ENCODE results near the gene AUTS2. TPM values are rescaled to one million over a fixed set of nuclear protein-coding genes. Genes with fewer than 3 reads are reported as not detected.

The AUTS2 gene
- total and polyA plus RNA-seq, 4 donors, result 4.9 to 24.4 (median 7.0) TPM

DNA sequence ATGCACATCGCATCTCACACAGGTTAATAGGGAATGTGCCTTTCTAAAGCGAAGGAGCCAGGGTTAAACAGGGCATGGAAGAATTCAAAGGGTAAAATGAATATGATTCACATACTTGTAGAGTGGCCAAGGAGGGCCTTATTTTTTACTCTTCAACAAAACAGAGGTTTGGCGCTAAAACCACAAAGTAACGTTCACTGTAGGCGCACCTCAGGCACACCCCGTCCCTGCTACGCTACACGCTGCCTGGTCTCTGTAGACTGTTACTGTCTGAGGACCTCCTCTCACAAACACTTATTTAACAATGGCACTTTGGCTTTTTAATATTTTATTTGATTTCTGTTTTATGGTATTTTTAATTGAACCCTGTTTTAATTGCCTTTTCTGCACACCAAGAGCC lies 1071.6 kb downstream of the AUTS2 start:
- 95% methylated on average over 8 of the region's 8 CpGs for WGBS
- no peak overlapping the region for H3K4me3 ChIP-seq (ENCODE audit: low read depth in 1 of 3, low read length in 3 of 3)
- TF ChIP-seq EGR1 (IDR thresholded peaks at IDR 0.05; ENCODE audit: low read depth in 2 of 2) (no peak), SP1 (IDR thresholded peaks at IDR 0.05) (no peak), GABPA (IDR thresholded peaks at IDR 0.05 in 1 of 2, conservative IDR thresholded peaks at IDR 0.05 in 1 of 2) (no peak), YY1 (IDR thresholded peaks at IDR 0.05) (no peak), HNF4A (conservative IDR thresholded peaks at IDR 0.05) (no peak)
- TF ChIP-seq, protein P1, sequence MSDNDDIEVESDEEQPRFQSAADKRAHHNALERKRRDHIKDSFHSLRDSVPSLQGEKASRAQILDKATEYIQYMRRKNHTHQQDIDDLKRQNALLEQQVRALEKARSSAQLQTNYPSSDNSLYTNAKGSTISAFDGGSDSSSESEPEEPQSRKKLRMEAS (IDR thresholded peaks at IDR 0.05), result no peak
- TF ChIP-seq, protein P2, sequence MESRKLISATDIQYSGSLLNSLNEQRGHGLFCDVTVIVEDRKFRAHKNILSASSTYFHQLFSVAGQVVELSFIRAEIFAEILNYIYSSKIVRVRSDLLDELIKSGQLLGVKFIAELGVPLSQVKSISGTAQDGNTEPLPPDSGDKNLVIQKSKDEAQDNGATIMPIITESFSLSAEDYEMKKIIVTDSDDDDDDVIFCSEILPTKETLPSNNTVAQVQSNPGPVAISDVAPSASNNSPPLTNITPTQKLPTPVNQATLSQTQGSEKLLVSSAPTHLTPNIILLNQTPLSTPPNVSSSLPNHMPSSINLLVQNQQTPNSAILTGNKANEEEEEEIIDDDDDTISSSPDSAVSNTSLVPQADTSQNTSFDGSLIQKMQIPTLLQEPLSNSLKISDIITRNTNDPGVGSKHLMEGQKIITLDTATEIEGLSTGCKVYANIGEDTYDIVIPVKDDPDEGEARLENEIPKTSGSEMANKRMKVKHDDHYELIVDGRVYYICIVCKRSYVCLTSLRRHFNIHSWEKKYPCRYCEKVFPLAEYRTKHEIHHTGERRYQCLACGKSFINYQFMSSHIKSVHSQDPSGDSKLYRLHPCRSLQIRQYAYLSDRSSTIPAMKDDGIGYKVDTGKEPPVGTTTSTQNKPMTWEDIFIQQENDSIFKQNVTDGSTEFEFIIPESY (IDR thresholded peaks at IDR 0.05), result no peak
- H3K9ac ChIP-seq (ENCODE audit: low read depth in 1 of 2, low read length in 2 of 2), result no peak overlapping the region
- H3K4me1 ChIP-seq (ENCODE audit: control insufficient read depth in 4 of 4, insufficient read depth in 4 of 4, low read length in 3 of 4), result peaks cover 0 to 17% (median 1%) of the 10 kb centered on the region in 4 donors
- no peak overlapping the region for H3K27ac ChIP-seq (ENCODE audit: low read depth in 1 of 2, low read length in 2 of 2)
- no peaks in the 10 kb centered on the region for H3K36me3 ChIP-seq (ENCODE audit: control insufficient read depth in 4 of 4, insufficient read depth in 3 of 4, low read depth in 1 of 4, low read length in 3 of 4)
- H3K9me3 ChIP-seq (ENCODE audit: control insufficient read depth in 4 of 4, low read length in 3 of 4), result no peaks in the 10 kb centered on the region
- DNase-seq (ENCODE audit: low spot score), result no peak
- H3K27me3 ChIP-seq (ENCODE audit: control insufficient read depth in 4 of 4, insufficient read depth in 4 of 4, low read length in 3 of 4), result no peaks in the 10 kb centered on the region

DNA sequence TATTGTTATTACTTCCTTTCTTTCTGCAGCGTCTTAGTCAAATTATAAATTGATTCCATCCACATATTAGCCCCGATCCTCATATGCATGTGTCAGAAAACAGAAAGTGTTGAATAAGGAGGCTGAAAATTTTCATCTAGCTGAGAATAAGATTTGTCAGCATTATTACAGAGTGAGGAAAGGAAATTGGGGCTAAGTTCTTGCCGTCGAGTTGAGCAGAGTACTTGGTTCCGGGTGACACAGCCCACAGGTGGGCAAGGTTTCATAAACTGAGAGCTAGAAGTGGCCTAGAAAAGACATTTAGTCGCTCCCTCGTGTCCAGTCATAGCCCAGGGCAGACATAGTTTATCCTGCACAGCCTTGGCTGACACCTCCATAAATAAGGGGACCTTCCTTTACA lies 1072.0 kb downstream of the AUTS2 start:
- Histone ChIP-seq H3K4me1 (ENCODE audit: control insufficient read depth in 4 of 4, insufficient read depth in 4 of 4, low read length in 3 of 4) (peaks cover 0 to 17% (median 1%) of the 10 kb centered on the region in 4 donors), H3K4me3 (ENCODE audit: low read depth in 1 of 3, low read length in 3 of 3) (no peak overlapping the region), H3K27me3 (ENCODE audit: control insufficient read depth in 4 of 4, insufficient read depth in 4 of 4, low read length in 3 of 4) (no peaks in the 10 kb centered on the region), H3K36me3 (ENCODE audit: control insufficient read depth in 4 of 4, insufficient read depth in 3 of 4, low read depth in 1 of 4, low read length in 3 of 4) (no peaks in the 10 kb centered on the region), H3K27ac (ENCODE audit: low read depth in 1 of 2, low read length in 2 of 2) (no peak overlapping the region), H3K9me3 (ENCODE audit: control insufficient read depth in 4 of 4, low read length in 3 of 4) (no peaks in the 10 kb centered on the region), H3K9ac (ENCODE audit: low read depth in 1 of 2, low read length in 2 of 2) (no peak overlapping the region)
- TF ChIP-seq GABPA (IDR thresholded peaks at IDR 0.05 in 1 of 2, conservative IDR thresholded peaks at IDR 0.05 in 1 of 2) (no peak), JUND (IDR thresholded peaks at IDR 0.05) (no peak)
- DNase-seq (ENCODE audit: low spot score), result no peak
- WGBS, result 89% methylated on average over 7 of the region's 7 CpGs

DNA sequence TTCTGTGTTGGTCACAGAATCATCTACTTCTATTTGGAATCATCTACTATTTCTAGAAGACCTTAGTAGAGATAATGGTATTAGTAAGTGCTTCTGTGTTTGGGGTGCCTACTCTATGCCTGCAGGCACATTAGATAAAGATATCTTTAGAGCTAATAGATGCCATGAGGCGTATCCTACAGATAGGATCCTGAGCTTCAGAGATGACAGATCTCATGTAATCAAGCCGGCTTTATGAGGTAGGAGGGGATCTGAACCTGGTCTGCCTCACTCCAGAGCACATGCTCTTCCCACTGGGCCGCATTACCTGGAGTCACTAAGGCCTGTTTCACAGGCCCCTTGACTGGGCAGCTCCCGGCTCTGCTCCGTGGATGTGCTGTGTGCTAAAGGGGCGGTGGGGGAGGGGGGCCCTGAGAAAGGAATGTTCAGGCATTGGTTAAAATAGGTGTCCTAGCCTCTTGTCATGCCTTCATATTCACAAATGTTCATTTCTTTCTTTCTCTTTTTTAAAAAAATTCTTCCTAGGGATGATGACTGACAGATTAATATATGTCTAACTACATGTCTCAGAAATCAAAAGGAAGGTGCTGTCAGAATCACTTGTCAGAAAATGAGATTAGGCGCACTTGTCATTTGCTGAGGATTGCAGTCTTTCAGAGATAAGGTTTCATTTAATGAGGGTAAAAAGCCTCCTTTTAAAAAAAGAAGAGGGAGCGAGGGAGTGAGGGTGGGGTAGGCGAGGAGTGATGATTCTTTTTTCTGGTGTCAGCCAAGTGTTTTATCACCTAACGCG lies 1075.7 kb downstream of the AUTS2 start:
- no peaks in the 10 kb centered on the region for H3K36me3 ChIP-seq (ENCODE audit: control insufficient read depth in 4 of 4, insufficient read depth in 3 of 4, low read depth in 1 of 4, low read length in 3 of 4)
- WGBS, result 96% methylated on average over 11 of the region's 11 CpGs
- no peaks in the 10 kb centered on the region for H3K27me3 ChIP-seq (ENCODE audit: control insufficient read depth in 4 of 4, insufficient read depth in 4 of 4, low read length in 3 of 4)
- H3K4me1 ChIP-seq (ENCODE audit: control insufficient read depth in 4 of 4, insufficient read depth in 4 of 4, low read length in 3 of 4), result peaks cover 0 to 4% (median under 1%) of the 10 kb centered on the region in 4 donors
- no peak overlapping the region for H3K4me3 ChIP-seq (ENCODE audit: low read depth in 1 of 3, low read length in 3 of 3)
- H3K9ac ChIP-seq (ENCODE audit: low read depth in 1 of 2, low read length in 2 of 2), result no peak overlapping the region
- H3K27ac ChIP-seq (ENCODE audit: low read depth in 1 of 2, low read length in 2 of 2), result no peak overlapping the region
- no peak for DNase-seq (ENCODE audit: low spot score)
- no peaks in the 10 kb centered on the region for H3K9me3 ChIP-seq (ENCODE audit: control insufficient read depth in 4 of 4, low read length in 3 of 4)
- no peak for TF ChIP-seq EGR1 (IDR thresholded peaks at IDR 0.05; ENCODE audit: low read depth in 2 of 2)
- TF ChIP-seq, protein P3, sequence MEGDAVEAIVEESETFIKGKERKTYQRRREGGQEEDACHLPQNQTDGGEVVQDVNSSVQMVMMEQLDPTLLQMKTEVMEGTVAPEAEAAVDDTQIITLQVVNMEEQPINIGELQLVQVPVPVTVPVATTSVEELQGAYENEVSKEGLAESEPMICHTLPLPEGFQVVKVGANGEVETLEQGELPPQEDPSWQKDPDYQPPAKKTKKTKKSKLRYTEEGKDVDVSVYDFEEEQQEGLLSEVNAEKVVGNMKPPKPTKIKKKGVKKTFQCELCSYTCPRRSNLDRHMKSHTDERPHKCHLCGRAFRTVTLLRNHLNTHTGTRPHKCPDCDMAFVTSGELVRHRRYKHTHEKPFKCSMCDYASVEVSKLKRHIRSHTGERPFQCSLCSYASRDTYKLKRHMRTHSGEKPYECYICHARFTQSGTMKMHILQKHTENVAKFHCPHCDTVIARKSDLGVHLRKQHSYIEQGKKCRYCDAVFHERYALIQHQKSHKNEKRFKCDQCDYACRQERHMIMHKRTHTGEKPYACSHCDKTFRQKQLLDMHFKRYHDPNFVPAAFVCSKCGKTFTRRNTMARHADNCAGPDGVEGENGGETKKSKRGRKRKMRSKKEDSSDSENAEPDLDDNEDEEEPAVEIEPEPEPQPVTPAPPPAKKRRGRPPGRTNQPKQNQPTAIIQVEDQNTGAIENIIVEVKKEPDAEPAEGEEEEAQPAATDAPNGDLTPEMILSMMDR (IDR thresholded peaks at IDR 0.05; ENCODE audit: low read depth, low read length, missing input control), result no peak
- TF ChIP-seq, protein P2 (IDR thresholded peaks at IDR 0.05), result no peak
- no peak for TF ChIP-seq TAF1 (conservative IDR thresholded peaks at IDR 0.05)
- TF ChIP-seq FOXA2 (IDR thresholded peaks at IDR 0.05), result no peak
- TF ChIP-seq FOXA1 (IDR thresholded peaks at IDR 0.05), result no peak
- no peak for TF ChIP-seq GABPA (IDR thresholded peaks at IDR 0.05 in 1 of 2, conservative IDR thresholded peaks at IDR 0.05 in 1 of 2)
- no peak for TF ChIP-seq HNF4A (conservative IDR thresholded peaks at IDR 0.05)
- TF ChIP-seq, protein P1 (IDR thresholded peaks at IDR 0.05), result no peak
- no peak for TF ChIP-seq RXRA (IDR thresholded peaks at IDR 0.05)
- no peak for TF ChIP-seq SP1 (IDR thresholded peaks at IDR 0.05)
- no peak for TF ChIP-seq JUND (IDR thresholded peaks at IDR 0.05)
- TF ChIP-seq HNF4G (IDR thresholded peaks at IDR 0.05), result no peak
- TF ChIP-seq RAD21 (IDR thresholded peaks at IDR 0.05), result no peak
- no peak for TF ChIP-seq YY1 (IDR thresholded peaks at IDR 0.05)
- TF ChIP-seq, protein P4, sequence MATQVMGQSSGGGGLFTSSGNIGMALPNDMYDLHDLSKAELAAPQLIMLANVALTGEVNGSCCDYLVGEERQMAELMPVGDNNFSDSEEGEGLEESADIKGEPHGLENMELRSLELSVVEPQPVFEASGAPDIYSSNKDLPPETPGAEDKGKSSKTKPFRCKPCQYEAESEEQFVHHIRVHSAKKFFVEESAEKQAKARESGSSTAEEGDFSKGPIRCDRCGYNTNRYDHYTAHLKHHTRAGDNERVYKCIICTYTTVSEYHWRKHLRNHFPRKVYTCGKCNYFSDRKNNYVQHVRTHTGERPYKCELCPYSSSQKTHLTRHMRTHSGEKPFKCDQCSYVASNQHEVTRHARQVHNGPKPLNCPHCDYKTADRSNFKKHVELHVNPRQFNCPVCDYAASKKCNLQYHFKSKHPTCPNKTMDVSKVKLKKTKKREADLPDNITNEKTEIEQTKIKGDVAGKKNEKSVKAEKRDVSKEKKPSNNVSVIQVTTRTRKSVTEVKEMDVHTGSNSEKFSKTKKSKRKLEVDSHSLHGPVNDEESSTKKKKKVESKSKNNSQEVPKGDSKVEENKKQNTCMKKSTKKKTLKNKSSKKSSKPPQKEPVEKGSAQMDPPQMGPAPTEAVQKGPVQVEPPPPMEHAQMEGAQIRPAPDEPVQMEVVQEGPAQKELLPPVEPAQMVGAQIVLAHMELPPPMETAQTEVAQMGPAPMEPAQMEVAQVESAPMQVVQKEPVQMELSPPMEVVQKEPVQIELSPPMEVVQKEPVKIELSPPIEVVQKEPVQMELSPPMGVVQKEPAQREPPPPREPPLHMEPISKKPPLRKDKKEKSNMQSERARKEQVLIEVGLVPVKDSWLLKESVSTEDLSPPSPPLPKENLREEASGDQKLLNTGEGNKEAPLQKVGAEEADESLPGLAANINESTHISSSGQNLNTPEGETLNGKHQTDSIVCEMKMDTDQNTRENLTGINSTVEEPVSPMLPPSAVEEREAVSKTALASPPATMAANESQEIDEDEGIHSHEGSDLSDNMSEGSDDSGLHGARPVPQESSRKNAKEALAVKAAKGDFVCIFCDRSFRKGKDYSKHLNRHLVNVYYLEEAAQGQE (IDR thresholded peaks at IDR 0.05), result no peak
